Head of caudate nucleus (tissue), 42 donors: ENCODE results near the gene NXPE3.
"Not testable (repeated sequence)": the region's sequence is repeated elsewhere in the genome, so short reads cannot be mapped to it uniquely, and the experiment has no call there.

Experiments used
- DNase-seq, 42 donors: peaks; one replicate each; pipeline versions ENCODE4 v3.0.0 to v3.0.0-alpha.2; 2020 to 2021; ENCODE audit warnings: mixed read lengths in 7 of 42
- intact Hi-C: fragments of 100-400 bp; cut with DNase I; formaldehyde crosslinking; loops from one replicate; pipeline ENCODE4 v1.15.0; 2022

NXPE3 gene

DNA sequence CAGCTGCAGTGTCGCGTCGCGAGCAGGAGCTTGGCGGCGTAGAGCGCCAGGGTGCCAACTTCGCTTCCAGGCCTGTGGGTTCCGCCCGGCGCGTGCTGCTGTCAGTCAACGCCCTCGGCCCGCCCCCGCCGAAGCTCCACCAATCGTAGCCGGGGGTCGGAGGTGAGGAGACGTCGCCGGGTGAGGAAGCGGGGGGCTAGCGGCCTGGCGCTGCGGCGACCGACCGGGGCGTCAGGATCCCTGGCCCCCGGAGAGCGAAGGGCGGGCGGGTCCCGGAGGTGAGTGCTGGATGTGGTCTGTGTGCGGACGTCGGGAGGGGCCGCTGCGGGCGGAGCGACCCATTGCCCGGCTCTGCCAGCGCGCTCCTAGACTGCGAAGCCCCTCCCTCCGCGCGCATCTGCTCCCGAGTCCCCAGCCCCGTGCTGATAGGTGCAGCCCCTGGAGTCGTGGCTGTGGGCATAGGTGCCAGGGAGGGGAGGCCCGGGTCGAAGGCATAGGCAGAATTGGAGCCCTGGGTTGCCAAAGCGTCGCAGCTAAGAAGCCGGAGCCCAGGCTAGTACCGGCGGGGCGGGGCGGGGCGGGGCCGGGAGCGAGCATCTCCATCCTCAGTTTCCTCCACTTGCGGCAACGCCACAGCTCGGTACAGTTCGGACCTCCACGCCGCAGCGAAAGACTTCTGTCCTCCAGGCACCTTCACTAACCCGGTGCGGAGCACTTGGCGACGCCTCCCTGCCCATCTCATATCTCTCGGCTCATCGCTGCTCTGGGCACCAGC, at the start of gene NXPE3:
Gene NXPE3 (plus strand): TSS at position 165 of the 775 bp plus-strand sequence. CDS start 6,386 bp downstream, outside the sequence.
- intact Hi-C loops = no loop called here
- DNase-seq = peak; percentile 94 to 99 (median 98)

- intact Hi-C loops = loop anchor here (10.0 kb wide), 1 partner anchor 55 kb away; no protein-coding TSS in a partner anchor
- DNase-seq = no peak
These were observed 49.4 kb upstream of the NXPE3 start for GRCh38 chr3:101729586-101729985.

GRCh38 chr3:101730839-101731238, 48.2 kb upstream of the NXPE3 start:
- intact Hi-C loops = no loop called here
- no peak for DNase-seq

GRCh38 chr3:101732240-101732641, 46.8 kb upstream of the NXPE3 start:
- intact Hi-C loops = no loop called here
- peak in 34 of 42 donors; percentile 20 to 80 (median 52) for DNase-seq

DNA sequence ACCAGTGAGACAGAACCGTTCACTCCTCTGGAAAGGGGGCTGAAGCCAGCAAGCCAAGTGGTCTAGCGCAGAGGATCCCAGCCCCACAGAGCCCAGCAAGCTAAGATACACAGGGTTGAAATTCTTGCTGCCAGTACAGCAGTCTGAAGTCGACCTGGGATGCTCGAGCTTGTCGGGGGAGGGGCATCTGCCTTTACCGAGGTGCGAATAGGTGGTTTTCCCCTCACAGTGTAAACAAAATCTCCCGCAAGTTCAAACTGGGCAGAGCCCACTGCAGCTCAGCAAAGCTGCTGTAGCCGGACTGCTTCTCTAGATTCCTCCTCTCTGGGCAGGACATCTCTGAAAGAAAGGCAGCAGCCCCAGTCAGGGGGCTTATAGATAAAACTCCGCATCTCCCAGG, 43.2 kb upstream of the NXPE3 start:
- intact Hi-C loops = no loop called here
- DNase-seq = no peak

DNA sequence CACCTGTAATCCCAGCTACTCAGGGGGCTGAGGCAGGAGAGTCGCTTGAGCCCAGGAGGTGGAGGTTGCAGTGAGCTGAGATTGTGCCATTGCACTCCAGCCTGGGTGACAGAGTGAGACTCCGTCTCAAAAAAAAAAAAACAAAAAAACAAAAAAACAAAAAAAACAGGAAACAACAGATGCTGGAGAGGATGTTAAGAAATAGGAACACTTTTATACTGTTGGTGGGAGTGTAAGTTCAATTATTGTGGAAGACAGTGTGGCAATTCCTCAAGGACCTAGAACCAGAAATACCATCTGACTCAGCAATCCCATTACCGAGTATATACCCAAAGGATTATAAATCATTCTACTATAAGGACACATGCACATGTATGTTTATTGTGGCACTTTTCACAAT, 37.1 kb upstream of the NXPE3 start:
- intact Hi-C loops, DNase-seq: not testable (repeated sequence)

DNA sequence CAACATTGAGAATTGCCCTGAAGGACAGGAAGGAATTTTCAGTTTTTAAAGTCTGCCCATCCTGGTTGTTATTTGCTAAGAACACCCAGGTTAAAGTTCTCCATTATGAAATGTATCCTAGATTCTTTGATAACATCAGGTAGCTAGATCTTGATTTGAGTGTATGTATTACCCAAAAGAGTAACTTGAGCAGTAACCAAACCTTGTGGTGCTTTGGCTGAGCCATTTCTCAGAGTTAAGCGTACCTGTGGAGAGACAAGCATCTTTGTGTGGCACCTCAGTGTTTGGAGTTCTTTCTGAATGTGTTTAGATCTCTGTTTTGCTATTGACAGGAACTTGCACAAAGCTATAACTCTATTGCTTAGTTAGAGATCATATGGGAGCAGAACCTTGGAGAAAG, 34.2 kb upstream of the NXPE3 start:
- no peak for DNase-seq
- intact Hi-C loops = no loop called here

DNA sequence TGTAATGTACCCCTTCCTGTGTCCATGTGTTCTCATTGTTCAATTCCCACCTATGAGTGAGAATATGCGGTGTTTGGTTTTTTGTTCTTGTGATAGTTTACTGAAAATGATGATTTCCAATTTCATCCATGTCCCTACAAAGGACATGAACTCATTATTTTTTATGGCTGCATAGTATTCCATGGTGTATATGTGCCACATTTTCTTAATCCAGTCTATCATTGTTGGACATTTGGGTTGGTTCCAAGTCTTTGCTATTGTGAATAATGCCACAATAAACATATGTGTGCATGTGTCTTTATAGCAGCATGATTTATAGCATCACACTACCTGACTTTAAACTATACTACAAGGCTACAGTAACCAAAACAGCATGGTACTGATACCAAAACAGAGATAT, 33.1 kb upstream of the NXPE3 start:
- DNase-seq, intact Hi-C loops: not testable (repeated sequence)

DNA sequence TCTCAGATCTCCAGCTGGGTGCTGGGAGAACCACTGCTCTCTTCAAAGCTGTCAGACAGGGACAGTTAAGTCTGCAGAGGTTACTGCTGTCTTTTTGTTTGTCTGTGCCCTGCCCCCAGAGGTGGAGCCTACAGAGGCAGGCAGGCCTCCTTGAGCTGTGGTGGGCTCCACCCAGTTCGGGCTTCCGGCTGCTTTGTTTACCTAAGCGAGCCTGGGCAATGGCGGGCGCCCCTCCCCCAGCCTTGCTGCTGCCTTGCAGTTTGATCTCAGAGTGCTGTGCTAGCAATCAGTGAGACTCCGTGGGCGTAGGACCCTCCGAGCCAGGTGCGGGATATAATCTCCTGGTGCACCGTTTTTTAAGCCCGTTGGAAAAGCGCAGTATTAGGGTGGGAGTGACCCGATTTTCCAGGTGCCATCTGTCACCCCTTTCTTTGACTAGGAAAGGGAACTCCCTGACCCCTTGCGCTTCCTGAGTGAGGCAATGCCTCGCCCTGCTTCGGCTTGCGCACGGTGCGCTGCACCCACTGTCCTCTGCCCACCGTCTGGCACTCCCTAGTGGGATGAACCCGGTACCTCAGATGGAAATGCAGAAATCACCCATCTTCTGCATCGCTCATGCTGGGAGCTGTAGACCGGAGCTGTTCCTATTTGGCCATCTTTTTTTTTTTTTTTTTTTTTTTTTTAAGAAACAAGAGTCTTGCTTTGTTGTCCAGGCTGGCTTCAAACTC, 25.5 kb upstream of the NXPE3 start:
- DNase-seq, intact Hi-C loops: not testable (repeated sequence)

GRCh38 chr3:101758224-101758623, 20.8 kb upstream of the NXPE3 start:
- peak in 22 of 42 donors; percentile 11 to 74 (median 32) for DNase-seq
- intact Hi-C loops = no loop called here

DNA sequence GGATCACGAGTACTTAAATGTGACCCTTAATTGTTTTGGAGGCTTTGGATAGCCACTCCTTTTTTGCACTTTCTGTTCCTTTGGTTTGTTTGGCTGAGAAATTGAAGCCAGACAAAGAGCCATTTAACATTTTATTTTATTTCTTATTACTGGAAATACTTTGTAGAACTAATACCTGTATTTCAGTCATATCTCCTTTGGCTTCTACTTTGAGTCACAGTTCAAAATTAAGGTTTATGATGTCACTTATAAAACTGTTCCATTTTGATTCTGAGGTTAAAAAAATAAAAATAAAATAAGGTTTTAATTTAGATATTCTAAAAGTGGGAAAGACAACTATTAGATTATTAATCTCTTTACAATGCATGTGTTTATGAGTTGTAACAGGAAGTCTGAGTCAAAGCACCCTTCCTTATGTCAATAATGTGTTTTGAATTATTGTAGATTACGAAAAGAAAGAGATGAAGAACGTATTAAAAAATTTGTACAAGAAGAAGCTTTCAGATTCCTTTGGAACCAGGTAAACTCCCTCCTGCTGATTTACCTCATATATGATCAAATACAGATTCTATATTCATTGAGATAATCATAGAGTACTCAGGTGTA, 16.9 kb upstream of the NXPE3 start:
- no peak for DNase-seq
- intact Hi-C loops = no loop called here

DNA sequence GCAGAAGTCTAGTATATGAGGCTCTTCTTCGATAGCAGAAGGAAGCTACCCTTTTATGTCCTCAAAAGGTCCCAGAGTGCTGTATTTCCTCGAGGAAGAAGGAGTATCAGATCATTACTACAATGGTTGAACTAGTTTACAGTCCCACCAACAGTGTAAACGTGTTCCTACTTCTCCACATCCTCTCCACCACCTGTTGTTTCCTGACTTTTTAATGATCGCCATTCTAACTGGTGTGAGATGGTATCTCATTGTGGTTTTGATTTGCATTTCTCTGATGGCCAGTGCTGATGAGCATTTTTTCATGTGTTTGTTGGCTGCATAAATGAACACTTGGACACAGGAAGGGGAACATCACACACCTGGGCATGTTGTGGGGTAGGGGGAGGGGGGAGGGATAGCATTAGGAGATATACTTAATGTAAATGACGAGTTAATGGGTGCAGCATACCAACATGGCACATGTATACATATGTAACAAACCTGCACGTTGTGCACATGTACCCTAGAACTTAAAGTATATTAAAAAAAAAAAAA, 1.2 kb upstream of the NXPE3 start:
- DNase-seq, intact Hi-C loops: not testable (repeated sequence)

DNA sequence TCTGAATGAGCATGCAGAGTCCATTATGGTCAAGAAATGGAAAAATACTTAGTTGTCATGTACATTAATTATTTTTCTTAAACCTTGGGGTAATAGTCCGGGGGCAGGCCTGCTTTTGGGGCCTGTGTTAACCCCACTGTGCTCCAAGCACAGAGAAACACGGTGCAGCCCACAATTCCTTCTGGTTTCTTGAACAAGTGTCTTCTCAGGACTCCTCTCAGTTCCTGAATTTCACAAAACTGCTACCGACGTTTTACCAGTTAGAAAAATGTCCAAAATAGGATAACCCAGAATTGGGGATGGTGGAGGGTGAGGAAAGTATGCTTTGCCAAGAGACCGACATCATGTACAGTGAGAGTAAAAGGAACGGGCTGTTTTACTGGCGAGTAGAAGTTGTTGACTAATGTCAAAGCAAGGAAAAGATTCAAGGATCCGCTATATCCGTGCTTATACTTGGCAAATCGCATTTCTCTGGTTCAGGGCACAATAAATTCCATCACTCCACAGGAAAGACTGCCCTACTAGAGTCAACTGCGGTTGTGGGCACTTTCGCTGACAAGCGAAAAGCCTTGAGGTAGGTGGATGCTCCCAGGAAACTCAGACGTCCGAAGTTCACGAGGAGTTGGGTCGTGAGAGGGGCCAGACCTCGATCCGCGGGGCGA, 495 bp upstream of the NXPE3 start:
- intact Hi-C loops = no loop called here
- DNase-seq = no peak

- no peak for DNase-seq
- intact Hi-C loops = loop anchor here (10.0 kb wide), 1 partner anchor 55 kb away; the partner anchor contains the start of gene CEP97
These were observed 891 bp downstream of the NXPE3 start for GRCh38 chr3:101779822-101780381.

- DNase-seq = peak in 31 of 42 donors; percentile 25 to 78 (median 50)
- intact Hi-C loops = loop anchor here (10.0 kb wide), 1 partner anchor 56 kb away; the partner anchor contains the start of gene CEP97
These were observed 1.6 kb downstream of the NXPE3 start for GRCh38 chr3:101780661-101781060.

- DNase-seq = no peak
- intact Hi-C loops = loop anchor here (10.0 kb wide), 1 partner anchor 56 kb away; the partner anchor contains the start of gene CEP97
These were observed 2.2 kb downstream of the NXPE3 start for GRCh38 chr3:101781166-101781565.

DNA sequence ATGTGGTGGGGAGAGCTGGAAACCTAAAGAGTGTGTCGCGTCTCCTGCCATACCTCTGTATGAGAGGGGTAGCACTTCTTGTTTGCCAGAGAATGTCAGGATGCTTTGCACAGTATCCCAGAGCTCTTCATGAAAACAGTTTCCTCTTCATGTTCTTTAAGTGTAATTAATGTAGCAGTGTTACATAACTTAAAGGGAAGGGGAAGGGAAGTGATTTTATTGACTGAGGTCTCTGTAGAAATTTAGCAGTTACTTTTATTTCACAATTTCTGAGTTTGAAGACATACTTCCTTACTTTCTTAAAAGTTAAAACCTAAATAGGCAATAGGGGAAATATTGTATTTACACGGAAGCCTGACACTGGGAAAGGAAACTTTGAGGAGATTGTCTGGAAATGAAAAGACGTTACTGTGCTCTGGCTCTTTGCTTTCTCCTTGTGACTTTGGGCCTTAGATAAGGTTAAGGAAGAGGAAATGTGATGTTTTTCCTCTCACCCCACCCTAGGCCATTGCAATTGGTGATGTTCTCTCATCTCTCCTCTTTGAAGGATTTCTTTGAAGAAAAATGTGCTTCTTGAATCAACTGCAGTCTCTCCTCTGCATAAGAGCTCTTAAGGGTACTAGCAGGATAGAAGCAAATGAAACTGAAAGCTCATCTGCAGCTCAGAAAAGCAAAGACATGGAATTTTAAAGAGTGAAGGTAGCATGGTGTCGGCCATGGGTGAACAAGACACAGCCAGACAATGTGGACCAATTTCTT, 6.0 kb downstream of the NXPE3 start:
- intact Hi-C loops = loop anchor here (10.0 kb wide), 1 partner anchor 60 kb away; the partner anchor contains the start of gene CEP97
- DNase-seq = no peak

- no peak for DNase-seq
- intact Hi-C loops = no loop called here
These were observed 12.8 kb downstream of the NXPE3 start for GRCh38 chr3:101791778-101792177.
